ELR (cell line): ENCODE measurements around the gene DCAF4.
"Not testable (repeated sequence)": the region's sequence is repeated elsewhere in the genome, so short reads cannot be mapped to it uniquely, and the experiment has no call there.

ENCODE experiments used
- DNase-seq: peaks from one replicate; pipeline ENCODE4 v3.0.0-alpha.2; 2015; ENCODE audit warnings: low read depth

DCAF4 gene

GRCh38 chr14:72932893-72933292 lies 6.6 kb downstream of the DCAF4 start:
- no peak for DNase-seq

DNA sequence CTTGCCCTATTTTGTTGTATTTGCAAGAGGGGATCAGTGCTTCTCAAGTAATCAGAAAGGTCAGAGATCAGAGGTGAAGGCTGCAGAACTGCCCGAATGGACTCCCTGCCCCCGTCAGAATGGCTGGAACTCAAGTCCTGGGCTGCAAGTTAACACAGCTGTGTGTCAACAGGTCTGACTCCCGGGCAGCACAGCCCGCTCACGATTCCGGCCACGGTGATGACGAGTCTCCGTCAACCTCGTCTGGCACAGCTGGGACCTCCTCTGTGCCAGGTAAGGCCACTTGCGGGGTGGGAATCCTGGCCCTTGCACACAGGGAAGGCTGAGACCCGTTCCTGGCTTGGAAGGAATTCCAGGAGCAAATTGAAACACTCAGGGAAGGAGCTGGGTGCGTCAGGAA lies 13.4 kb downstream of the DCAF4 start:
- no peak for DNase-seq

DNA sequence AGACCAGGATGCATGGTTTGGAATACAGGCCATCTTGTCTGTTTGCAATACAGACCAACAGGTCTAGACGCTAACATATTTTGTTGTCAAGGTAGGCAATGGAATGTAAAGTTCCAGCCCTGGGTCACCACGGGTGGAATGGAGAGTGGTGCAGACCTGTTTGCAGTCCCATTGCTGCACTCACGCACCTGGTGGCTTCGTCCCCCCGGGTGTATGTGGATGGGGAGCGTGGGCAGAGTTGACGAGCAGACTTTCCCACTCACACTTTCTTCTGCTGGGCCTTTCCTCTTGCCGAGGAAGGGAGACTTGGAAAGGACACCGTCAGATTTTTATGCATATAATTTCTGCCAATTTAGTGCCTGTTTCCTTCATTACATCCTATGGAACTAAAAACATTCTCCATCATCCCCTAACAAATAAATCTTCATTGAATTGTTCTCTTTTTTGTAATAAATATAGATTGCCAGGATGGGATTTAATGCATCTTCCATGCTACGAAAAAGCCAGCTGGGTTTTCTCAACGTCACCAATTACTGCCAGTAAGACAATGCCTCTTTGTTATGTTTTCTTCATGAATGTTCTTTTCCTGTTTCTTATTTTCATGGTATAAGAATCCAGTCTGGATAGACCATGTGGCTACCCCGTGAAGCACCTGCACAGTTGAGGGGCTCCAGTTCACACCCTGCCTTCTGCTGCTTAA lies 15.2 kb downstream of the DCAF4 start:
- DNase-seq: no peak

- no peak for DNase-seq
Measured at GRCh38 chr14:72942934-72943333, 16.7 kb downstream of the DCAF4 start.

DNA sequence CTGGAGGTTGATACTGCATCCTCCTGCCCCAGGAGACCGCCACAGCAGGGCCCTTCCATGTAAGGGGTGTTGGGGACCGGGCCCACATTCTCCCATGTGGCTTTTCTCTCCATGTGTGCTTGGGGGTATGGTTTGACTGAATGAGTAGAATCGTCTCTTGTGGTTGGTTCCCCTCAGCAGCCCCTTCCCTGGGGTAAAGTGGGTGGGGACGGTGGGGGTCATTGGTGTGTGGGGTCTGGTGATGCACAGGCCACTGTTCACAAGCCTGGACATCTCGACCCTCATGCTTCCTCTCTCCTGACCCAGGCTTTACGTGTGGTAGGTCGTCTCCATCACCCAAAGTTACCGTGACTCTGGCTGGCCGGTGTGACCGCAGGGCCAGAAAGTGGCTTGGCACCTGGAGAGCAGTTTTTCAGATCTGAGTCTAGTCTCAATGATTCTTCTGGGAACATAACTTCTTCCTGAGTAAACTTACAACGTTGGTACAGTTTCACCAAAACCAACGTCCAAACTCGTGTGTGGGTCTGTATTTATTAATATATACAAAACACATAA lies 17.7 kb downstream of the DCAF4 start:
- DNase-seq: no peak

GRCh38 chr14:72945356-72946027 lies 19.2 kb downstream of the DCAF4 start:
- no peak for DNase-seq

GRCh38 chr14:72946491-72946890 lies 20.2 kb downstream of the DCAF4 start:
- peak; percentile 71 for DNase-seq

DNA sequence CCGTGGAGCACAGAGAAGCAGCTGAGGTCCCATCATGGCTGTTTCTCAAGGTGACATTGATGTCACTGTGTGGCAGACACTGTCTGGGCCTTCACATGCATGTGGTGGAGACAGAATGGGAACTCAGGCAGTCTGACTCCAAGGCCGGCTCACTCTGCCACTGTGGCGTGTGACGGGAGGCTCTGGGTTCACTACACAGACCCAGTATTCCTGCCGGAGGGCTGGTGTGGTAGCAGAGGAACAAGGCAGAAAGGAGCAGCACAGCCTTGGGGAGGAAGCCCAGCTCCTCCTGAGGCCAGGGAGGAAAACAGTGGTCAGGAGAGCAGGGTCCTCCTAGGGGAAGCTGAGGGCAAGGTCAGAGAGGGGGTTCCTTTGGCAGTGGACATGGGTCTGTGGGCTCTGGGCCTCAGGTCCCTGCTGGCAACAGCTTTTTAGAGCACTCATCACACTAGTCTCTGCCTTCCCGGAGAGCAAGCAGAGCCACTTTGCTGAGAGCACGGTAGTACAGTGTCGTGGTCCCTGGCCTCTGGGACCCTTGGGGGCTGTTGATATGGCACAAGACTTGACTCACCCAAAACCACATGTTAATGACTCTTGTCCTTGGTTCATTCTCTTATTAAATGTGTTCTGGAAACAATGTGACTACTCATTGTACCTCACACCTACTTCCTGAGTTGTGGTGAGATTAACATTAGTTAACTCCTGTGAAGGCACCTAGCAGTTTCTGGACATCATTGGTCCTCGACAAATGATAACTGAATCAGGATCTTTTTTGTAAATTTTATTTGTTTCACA lies 21.3 kb downstream of the DCAF4 start:
- DNase-seq: peak; percentile 45

DNA sequence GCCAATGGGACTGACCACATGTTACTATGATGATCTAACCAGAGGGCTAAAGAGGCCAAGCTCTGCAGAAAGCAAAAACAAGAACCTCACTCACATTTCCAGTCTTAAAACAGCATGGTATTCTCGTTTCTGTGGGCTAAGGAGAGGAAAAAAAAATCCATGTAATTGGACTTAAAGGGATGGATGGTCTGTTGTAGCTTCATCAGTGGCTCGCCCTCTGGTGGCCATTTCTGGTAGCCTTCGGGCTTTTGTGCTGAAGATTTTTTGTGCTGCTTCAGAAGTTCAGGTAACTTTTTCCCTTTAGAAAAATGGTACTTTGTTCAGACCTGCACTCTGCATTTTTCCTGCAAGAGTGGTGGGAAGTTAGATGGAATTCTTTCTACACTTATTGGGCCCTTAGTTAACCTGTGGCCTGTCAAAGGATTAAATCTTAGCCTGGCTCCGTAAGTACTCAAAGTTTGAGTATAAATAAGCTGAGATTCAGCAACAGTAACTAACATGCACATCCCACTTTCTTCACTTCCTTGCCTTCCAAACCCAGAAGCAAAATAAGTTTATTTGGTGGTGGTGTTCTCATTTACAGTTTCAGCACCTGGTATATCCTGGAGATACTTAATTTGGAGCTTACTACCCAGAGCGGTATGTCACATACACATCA lies 22.3 kb downstream of the DCAF4 start:
- peak; percentile 77 for DNase-seq

GRCh38 chr14:72952171-72952570 lies 25.9 kb downstream of the DCAF4 start:
- no peak for DNase-seq

- not testable (repeated sequence) for DNase-seq
Measured at GRCh38 chr14:72956741-72957140, 30.5 kb downstream of the DCAF4 start.

DNA sequence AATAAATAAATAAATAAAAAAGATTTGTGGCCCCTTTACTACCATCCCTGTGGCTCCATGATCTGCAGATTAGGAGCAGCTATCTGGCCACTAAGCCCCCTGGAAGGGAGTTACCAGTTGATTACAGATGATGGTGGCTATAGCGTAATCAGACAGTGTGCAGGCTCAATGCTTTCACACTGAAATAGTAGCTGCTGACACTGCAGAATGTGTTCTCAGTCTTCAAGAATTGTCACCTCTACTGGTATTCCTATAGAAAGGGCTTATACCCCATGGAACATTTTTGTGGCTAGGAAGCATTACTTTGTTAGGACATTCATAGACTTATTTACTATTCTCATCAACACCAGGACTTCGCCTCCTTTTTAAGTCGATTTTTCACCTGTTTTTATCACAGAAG lies 30.9 kb downstream of the DCAF4 start:
- no peak for DNase-seq

- no peak for DNase-seq
Measured at GRCh38 chr14:72958548-72958947, 32.3 kb downstream of the DCAF4 start.

DNA sequence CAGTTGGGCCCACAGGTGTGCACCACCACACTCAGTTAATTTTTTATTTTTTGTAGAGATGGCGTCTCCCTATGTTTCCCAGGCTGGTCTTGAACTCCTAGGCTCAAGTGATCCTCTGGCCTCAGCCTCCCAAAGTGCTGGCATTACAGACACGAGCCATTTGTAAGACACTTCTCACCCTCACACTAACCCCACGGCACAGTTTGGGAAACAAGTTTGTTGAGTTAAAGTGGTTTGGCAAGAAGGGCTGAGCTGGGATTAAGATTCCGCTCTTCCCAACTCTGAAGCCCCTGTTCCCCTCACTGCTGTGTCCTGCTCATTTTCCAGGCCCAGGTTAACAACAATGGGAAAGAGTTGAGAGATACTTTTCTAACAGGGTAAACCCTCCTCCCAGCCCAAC lies 34.8 kb downstream of the DCAF4 start:
- not testable (repeated sequence) for DNase-seq

DNA sequence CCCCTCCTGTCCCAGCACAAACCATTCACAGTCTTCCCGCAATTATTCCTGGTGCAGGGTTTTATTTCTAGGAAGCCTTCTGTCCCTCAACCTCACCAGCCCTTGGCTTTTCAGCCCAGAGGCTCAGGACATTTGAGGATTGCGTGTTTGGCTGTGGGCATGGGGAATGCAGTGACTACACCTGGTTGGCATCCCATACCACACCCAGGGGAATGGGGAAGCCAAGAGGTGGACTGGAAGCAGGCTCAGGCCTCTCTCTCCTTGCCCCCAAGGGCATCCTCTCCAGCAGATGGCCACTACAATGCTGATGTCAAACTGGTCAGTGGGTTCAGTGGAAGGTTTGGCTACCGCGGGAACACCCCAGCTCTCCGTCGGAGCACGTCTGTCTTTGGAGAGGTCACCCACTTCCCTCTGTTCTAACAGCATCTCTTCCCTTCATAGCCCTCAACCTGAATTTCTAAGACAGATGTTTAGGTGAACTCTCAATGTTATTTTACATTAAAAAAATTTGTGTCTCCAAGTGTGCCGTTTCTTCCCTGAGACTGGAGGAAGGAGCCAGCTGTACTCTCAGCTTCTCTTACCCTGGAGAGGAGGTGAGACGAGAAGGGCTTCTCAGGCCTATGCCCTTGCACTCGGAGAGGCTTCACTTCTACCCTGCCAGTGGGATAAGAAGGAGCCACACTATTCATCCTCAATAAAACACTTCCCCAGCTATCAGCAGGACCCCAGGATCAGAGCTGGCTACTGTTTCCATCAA lies 35.5 kb downstream of the DCAF4 start:
- peak; percentile 75 for DNase-seq

DNA sequence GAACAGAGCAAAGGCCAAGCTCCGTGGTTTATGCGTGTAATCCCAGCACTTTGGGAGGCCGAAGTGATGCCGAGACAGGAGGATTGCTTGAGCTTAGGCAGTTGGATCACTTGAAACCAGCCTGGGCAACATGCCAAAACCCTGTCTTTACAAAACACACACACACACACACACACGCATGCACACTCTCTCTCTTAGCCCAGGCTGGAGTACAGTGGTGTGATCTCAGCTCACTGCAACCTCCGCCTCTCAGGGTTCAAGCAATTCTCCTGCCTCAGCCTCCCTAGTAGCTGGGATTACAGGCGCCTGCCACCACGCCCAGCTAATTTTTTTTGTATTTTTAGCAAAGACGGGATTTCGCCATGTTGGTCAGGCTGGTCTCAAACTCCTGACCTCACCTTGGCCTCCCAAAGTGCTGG lies 36.1 kb downstream of the DCAF4 start:
- peak; percentile 40 for DNase-seq

- DNase-seq: peak; percentile 96
Measured at GRCh38 chr14:72962829-72963312, 36.6 kb downstream of the DCAF4 start.

GRCh38 chr14:72965249-72965648 lies 39.0 kb downstream of the DCAF4 start:
- DNase-seq: peak; percentile 67

DNA sequence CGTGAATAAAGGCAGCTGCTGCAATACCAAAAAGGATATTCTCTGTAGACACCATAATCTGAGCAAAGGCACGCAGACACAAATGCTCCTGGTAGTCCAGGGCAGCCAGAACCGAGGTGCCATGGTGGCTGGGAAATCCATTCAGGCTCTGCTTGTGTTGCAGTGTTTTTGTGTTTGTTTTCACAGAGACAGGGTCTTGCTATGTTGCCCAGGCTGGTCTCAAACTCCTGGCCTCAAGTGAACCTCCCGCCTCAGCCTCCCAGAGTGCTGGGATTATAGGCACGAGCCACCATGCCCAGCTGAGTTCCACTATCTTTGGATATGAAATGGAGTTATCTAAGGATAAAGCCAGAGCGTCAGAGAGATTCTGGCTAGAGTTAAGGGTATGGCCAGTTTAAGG lies 39.8 kb downstream of the DCAF4 start:
- no peak for DNase-seq

DNA sequence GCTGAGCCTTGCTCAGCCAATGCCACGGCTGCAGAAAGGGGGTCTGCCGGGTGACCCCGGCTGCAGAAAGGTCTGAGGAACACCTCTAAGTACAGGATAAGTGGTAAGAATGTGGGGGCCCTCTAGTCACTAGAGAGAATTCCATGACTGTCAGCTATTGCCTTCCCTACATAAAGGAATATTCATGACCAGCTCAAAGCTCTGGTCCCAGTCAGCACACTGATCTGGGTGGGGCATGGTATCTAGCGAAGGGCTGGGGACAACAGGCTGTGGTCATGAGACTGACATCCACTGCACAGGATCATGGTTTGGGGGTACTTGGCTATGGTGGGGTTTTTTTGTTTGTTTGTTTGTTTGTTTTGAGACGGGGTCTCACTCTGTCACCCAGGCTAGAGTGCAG lies 42.1 kb downstream of the DCAF4 start:
- DNase-seq: no peak

- no peak for DNase-seq
Measured at GRCh38 chr14:72970058-72970630, 43.9 kb downstream of the DCAF4 start.
